NCI-H187 (cell line): ENCODE results near the gene CEP70.
"Not testable (repeated sequence)": the region's sequence is repeated elsewhere in the genome, so short reads cannot be mapped to it uniquely, and the experiment has no call there.

Experiments used
- DNase-seq, 2 experiments: peaks; one replicate each; lab custom pipeline; 2025; lab: John Stamatoyannopoulos, UW

CEP70 gene

DNA sequence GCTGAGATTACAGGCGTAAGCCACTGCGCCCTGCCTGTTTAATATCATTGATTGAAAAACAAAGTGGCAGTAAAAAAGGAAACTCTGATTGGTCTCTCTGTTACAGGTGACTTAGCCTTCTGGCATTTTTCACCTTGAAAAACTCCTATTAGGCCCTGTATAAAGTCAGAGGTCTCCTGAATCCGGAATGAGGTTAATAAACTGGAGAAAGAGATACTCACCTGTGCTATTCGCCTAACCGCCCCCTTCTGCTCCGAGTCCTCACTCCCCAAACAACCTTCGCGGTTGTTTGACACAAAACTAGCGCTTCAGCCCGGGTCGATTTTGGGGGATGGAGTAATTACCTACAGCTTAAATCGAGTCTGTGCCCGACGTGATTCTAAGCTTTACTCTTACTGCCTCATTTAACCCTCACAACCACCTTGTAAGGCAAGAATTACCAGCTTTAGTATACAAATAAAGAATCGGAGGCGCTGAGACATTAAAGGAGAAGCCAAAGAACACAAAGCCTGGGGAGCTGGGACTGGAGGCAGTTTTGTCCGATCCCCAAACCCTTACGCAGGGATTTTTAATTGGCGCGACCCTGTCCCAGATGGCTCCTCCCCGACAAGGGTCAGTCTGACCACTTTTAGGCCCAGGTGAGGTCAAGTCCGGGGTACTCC lies 441 bp downstream of the CEP70 start:
- DNase-seq: no peak

DNA sequence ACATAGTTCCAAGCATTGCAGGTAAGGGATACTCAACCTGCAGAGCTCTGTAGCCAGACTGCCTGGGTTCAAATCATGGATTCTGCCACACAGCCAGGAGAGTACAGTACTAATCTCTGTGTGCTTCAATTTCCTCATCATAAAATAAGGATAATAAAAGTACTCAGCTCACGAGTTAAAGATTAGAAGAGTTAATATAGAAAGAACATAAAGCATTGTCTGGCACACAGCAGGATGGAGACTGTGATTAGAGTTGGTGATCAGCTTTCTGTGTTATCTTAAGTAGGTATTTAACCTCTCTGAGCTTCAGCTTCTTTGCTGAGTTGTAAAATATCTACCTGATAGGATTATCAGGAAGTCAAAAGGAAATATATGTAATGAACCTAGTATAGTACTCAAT lies 2.7 kb downstream of the CEP70 start:
- DNase-seq: no peak

DNA sequence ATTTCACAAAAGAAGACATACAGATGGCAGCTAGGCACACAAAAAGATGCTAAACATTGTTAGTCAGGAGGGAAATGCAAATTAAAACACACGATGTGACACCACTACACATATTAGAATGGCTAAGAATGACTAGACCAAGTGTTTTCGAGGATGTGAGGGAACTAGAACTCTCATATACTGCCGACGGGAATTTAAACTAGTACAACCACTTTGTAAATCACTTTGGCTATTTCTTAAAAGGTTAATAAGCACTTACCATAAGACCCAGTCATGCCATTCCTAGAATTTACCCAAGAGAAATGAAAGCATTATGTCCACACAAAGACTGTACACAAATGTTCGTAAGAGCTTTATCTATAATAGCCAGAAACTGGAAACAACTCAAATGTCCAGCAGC lies 5.6 kb downstream of the CEP70 start:
- DNase-seq: no peak

- DNase-seq: no peak
Measured at GRCh38 chr3:138587374-138587773, 6.7 kb downstream of the CEP70 start.

GRCh38 chr3:138578961-138579574 lies 15.0 kb downstream of the CEP70 start:
- DNase-seq: no peak

DNA sequence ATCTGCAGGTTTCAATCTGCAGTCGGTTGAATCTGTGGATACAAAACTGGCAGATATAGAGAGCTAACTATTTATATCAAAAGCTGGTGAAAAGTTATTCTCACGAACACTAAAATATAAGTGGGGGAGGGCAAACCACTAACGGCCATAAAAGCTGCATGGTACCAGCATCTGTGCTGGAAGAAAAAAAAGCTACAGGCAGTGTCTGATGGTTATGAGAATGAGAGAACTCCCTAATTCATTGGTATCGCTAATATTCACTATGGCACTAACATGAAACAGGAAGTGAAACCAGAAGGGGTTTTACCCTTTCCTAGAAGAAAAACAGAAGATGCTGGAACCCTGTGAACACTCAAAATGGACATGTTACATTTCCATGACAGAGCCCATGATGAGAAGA lies 15.9 kb downstream of the CEP70 start:
- no peak for DNase-seq

- no peak for DNase-seq
Measured at GRCh38 chr3:138573138-138573537, 20.9 kb downstream of the CEP70 start.

GRCh38 chr3:138569624-138570023 lies 24.4 kb downstream of the CEP70 start:
- not testable (repeated sequence) for DNase-seq

- DNase-seq: no peak
Measured at GRCh38 chr3:138569090-138569489, 25.0 kb downstream of the CEP70 start.

DNA sequence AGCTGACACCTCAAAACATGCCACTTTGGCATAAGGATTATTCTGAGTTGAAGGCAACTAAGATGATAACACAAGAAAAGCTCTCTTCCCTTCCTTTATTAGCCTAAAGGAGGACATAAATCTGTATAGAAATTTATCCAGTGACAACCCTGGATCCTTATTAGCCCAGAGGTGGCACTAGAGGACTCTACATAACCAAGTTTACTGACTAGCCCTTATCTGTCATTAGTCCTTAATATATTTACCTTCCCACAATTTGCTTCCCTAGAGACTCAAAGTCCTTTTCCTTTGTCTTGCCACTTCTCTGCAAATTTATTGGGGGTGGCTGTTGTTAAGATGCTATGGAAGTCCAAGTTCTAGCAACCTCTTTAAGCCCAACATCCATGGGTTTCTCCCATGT lies 26.7 kb downstream of the CEP70 start:
- DNase-seq: no peak

GRCh38 chr3:138566293-138566692 lies 27.8 kb downstream of the CEP70 start:
- not testable (repeated sequence) for DNase-seq

- not testable (repeated sequence) for DNase-seq
Measured at GRCh38 chr3:138562902-138563301, 31.2 kb downstream of the CEP70 start.

- no peak for DNase-seq
Measured at GRCh38 chr3:138560501-138560900, 33.6 kb downstream of the CEP70 start.

DNA sequence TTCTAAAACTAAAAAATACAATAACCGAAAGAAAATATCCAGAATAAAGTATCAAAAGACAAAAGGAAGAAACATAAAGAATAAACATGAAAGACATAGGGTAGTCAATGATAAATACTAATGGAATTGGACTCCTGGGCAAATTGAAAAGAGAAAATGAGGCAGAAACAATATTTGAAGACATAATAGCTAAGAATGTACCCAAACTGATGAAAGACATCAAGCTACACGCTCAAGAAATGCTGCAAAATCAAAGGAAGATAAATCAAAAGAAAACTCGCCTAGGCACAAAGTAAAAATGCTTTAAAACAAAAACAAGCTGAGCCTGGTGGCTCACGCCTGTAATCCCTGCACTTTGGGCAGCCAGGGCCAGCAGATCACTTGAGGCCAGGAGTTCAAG lies 34.9 kb downstream of the CEP70 start:
- no peak for DNase-seq

GRCh38 chr3:138554775-138555174 lies 39.3 kb downstream of the CEP70 start:
- DNase-seq: not testable (repeated sequence)

GRCh38 chr3:138550958-138551357 lies 43.1 kb downstream of the CEP70 start:
- not testable (repeated sequence) for DNase-seq

DNA sequence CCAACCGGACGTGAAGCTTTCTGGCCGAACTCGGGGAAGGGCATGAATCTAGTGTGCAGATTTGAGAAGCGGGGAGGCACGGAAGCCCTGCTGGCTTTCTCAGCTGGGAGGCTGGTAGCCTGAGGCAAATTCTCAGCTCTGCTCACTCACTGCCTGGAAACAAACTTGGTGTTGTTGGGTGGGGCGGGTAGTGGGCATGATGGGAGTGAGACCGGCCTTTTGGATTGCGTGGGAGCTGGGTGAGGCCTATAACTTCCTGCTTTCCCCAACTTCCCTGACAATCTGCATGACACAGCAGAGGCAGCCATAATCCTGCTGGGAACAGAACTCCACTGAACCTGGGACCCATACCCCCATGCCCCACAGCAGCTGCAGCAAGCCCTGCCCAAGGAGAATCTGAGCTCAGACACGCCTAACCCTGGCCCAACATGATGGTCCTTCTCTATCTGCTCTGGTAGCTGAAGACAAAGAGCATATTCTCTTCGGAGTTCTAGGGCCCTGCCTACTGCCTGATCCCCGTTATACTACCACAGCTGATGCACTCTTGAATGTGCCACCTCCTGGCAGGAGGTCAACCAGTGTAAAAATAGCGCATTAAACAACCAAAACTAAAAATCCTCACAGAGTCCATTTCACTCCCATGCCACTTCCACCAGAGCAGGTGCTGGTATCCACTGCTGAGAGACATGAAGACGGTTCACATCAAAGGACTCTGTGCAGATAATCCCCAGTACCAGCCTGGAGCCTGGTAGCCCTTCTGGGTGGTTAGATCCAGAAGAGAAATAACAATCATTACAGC lies 44.7 kb downstream of the CEP70 start:
- no peak for DNase-seq

DNA sequence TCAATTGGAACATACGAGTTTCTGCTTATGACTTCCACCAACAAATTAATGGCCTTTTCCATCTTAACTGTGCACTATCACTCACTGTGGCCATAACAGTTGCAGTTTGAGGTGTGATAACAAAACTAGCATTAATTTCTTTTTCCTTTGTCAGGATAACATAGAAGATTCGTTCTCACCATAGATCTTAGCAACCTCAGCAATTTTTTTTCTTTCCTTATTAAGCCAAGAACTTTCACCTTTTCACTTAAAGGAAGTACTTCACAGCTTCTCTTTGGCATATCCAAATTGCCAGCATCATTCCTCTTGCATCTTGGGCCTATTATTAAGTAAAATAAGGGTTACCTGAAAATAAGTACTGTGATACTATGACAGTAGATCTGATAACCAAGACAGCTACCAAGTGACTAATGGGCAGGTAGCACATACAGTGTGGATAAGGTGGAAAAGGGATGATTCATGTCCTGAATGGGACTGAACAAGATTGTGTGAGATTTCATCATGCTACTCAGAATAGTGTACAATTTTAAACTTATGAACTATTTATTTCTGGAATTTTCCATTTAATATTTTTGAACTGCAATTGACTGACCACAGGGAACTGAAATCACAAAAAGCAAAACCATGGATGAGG lies 46.6 kb downstream of the CEP70 start:
- DNase-seq: no peak

GRCh38 chr3:138544546-138544945 lies 49.5 kb downstream of the CEP70 start:
- no peak for DNase-seq

DNA sequence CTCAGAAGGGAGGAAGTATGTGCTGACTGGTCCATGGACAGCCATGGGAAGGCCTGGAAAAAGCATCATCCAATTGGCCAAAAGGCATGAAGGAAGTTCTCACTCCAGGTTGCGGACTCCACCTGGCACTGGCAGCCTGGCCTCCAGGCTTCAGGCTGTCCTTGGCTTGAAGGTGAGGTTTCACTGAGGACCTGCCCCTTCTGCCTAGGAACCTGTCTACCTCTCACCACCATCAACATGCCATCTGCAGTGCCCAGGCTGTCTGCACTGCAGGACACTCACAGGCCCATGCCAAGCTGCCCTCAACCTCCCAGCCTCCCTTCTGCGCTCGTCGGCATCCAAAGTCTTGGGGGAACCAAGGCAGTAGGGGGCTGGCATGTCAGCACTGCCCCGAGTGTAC lies 51.1 kb downstream of the CEP70 start:
- DNase-seq: no peak

GRCh38 chr3:138539352-138539751 lies 54.7 kb downstream of the CEP70 start:
- DNase-seq: no peak

GRCh38 chr3:138521445-138521844 lies 72.6 kb downstream of the CEP70 start:
- DNase-seq: not testable (repeated sequence)
